LNCaP clone FGC (cell line): ENCODE results near the gene MRPL23.

Experiments used
- DNase-seq: peaks from one replicate; pipeline ENCODE4 v3.0.0-alpha.2; 2011; ENCODE audit warnings: low read depth
- H3K4me3 ChIP-seq: 2 replicates; pipeline ENCODE4 v1.5.1; 2011; ENCODE audit warnings: mild to moderate bottlenecking, low read depth, low read length, control low read depth
- CTCF ChIP-seq: IDR thresholded peaks from 2 replicates; pipeline ENCODE4 v1.5.1; 2012; ENCODE audit warnings: mild to moderate bottlenecking; ENCODE audit not compliant: control insufficient read depth, insufficient read depth; ENCODE audit errors: extremely low read depth

MRPL23 gene

GRCh38 chr11:1909524-1909923 lies 37.6 kb upstream of the MRPL23 start:
- no peak overlapping the region for H3K4me3 ChIP-seq
- TF ChIP-seq CTCF = no peak
- no peak for DNase-seq

DNA sequence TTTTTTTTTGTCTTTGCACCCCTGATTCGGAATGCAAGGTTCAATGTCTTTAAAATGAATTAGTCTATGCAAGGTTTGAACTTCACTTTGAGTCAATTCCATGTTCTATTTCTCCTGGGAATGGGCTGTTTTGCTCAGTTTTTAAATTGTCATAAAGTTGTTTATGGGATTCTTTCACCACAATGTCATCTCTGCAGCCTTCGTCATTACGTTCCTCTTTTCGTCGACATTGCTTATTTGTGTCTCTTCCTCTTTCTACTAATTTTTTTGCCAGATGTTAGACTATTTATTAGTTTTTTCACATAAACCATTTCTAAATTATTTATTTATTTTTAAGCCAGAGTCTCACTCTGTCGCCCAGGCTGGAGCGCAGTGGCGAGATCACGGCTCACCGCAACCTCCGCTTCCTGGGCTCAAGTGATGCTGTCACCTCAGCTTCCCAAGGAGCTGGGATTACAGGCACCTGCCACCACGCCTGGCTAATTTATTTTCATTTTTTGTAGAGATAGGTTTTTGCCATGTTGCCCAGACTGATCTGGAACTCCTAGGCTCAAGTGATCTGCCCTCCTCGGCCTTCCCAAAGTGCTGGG lies 34.7 kb upstream of the MRPL23 start:
- no peak for DNase-seq
- TF ChIP-seq CTCF = no peak

GRCh38 chr11:1913271-1914060 lies 33.7 kb upstream of the MRPL23 start:
- DNase-seq = no peak
- H3K4me3 ChIP-seq = no peak overlapping the region

More for the DNA sequence above, 34.7 kb upstream of the MRPL23 start:
- H3K4me3 ChIP-seq = no peak overlapping the region

DNA sequence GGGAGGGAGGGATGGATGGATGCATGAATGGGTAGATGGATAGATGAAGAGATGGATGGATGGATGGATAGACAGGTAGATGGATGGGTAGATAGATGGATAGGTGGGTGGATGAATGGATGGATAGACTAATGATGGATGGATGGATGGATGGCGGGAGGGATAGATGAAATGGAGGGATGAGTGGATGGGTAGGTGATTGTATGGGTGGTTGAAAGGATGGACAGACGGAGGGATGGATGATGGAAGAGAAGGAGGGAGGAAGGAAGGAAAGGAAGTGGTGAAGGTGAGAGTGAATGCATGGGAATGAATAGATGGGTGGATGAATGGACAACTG lies 31.4 kb upstream of the MRPL23 start:
- no peak for TF ChIP-seq CTCF
- no peak overlapping the region for H3K4me3 ChIP-seq
- no peak for DNase-seq

More at GRCh38 chr11:1913271-1914060, 33.7 kb upstream of the MRPL23 start:
- TF ChIP-seq CTCF = no peak

GRCh38 chr11:1916132-1916985 lies 30.8 kb upstream of the MRPL23 start:
- no peak for DNase-seq

More at GRCh38 chr11:1916132-1916985, 30.8 kb upstream of the MRPL23 start:
- no peak for TF ChIP-seq CTCF
- no peak overlapping the region for H3K4me3 ChIP-seq
